Activated CD4-positive, alpha-beta T cell treated with anti-CD3 and anti-CD28 coated beads for 48 hours (primary cell): ENCODE measurements around the gene ZIC2.

Experiments
- DNase-seq: peaks from one replicate; pipeline ENCODE4 v3.0.0-alpha.2; 2020

ZIC2 gene

DNA sequence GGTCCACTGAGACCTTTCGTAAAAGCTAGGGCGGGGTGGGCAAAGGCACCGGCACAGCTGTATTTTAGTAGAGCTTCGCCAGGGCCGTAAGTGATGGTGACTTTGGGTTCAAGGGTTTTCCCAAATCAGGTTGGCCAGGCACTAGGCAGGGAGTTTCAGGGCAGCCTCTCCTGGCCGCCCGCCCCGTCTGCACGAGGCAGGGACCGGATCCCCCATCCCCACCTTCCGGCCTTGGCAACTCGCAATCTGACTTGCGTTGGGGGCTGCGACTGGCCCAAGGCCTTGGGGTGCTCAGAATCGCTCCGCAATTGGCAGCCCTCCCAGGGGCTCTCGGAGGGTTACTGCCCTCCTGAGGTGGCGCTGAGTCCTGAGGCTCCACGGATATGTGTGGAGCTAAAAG lies 6.0 kb upstream of the ZIC2 start:
- DNase-seq: no peak

DNA sequence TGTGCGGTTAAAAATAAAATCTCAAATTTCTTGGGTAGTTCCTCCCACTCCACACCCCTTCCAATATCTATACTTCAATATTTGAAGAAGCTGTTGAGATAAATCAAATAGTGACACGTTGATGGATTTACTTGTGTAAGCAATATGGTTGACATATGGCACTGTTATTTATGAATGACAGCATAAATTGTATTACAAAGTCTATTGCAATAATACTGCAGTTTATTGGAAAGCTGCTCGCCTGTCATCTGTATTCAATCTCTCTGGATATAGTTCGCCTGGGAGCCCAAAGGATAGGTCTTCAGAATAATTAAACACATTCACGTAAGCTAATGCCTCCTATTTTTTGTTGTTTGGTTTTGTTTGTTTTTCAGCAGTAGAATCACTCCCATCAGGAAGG lies 5.0 kb upstream of the ZIC2 start:
- DNase-seq: no peak

DNA sequence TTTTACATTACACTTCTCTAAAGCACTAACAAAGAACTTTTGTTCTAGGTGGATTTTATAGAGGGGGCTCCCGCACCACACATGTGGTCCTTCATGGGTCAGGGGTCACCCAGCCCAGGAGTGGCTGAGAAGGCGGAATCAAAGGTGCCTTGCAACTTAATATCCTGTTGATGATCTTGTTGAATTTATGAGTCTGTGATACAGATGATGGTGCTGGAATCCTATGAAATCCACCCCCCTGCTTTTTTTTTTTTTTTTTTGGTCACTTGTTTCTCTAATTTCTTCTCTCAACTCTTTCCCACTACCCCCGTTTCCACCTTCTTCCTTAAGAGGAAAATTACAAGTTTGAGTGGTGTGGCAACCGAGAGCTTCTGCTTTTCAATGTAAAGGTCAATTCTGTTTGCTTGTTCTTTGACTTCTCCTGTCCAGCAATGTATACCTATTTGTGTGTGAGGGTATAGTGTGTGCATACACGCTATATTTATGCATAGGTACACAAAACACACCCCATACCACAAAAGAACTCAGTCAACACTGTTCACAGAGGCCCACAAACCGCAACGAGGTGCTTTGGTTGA lies 4.2 kb upstream of the ZIC2 start:
- no peak for DNase-seq

DNA sequence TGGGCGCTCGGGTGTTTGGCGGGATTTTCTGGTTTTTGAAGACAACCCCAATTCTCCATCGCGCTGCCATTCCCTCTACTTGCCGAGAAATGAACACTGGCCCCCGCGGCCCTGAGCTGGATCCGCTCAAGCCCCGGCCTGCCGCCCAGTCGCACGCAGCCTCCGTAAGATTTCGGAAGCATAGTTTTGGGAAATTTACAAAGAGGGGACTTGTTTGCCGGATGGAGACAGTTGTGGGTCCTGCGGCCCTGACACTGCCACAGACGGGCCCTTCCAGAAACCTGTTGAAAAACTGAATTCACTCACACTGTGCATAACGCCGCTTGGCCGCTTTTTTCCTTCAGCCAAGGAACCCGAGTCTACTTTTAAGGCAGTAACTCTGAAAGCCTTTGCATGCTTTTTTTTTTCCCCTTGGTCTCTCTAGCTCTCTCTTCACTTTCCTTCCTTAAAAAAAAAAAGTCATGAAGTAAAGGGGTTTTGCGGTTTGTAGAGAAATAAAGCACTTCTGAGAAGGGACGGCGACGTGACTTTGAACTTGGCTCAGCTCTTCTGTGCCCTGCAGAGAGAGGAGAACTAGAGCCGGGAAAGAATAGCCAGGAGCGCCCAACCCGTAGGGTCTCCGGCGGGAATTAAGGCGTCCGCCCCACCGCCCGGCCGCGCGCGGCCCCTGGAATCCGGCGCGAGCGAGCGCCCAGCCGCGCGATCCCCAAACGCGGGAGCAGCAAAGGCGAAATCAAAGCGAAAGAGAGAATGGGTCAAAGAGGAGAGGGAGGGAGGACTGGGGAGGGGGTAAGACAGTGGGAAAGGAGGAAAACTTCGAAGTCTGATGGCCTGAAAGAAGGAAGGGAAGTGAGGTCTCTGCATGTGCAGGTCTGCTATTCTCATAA lies 3.4 kb upstream of the ZIC2 start:
- DNase-seq: no peak

DNA sequence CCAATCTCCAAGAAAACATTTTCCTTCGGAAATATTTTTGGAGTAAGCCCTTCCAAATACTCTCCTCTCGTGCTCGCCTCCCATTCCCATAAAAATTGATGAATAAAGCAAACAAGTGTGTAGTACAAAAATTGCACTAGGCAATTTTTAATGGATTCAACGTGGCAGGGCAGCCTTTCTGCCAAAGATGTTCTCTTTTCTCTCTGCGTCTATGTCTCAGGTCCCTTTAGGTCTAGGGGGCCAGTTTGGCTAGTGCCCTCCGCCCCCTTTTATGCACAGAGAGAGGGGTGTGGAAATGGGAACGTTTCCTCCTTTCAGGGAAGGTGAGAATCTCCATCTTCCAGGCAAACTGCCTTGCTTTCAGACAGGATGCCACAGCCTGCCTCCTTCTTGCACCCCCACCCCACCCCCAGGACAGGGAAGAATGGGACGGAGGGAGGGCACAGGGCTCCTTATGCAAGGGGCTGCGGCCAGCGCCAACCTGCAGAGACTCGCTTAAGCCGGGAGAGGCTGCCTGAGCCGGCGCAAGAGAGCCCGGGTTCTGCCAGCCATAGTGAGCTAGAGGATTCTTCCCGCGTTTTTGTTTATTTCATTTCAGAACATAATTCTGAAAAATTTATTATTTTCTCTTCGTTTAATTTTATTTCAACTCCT lies 2.7 kb upstream of the ZIC2 start:
- no peak for DNase-seq

DNA sequence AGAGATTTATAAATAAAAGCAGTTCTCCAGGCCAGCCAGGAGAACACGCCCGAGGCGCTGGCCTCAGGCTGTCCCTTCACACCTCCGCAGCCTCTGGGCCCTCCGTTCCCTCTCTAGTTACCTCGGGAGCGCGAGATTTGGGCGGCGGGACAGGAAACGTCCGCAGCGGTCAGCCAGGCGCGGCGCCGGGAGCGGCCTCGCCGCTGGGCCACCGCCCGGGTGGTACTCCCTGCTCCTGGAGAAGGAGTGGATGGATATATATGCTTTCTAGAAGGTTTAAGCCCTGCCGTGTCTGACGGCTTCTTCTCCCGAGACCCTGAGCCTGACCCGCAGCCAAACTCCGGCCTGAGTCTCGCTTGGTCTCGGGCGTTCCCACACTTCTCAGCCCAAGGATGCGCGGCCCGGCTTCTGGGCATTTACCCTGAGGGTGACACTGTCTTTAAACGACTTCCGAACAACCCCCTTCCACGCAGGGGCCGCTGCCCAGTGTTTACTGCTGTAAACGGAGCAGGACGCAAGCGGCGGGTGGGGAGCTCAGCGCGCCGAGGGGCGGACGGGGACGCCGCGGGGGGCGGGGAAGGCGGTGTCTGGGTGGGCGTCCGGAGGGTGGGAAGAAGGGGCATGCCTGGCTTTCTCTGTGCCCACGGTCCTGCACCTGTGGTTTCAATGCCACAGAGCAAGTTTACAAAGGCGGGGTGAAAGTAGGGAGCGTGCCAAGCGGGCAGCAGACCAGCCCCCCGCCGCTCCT lies 2.0 kb upstream of the ZIC2 start:
- no peak for DNase-seq

DNA sequence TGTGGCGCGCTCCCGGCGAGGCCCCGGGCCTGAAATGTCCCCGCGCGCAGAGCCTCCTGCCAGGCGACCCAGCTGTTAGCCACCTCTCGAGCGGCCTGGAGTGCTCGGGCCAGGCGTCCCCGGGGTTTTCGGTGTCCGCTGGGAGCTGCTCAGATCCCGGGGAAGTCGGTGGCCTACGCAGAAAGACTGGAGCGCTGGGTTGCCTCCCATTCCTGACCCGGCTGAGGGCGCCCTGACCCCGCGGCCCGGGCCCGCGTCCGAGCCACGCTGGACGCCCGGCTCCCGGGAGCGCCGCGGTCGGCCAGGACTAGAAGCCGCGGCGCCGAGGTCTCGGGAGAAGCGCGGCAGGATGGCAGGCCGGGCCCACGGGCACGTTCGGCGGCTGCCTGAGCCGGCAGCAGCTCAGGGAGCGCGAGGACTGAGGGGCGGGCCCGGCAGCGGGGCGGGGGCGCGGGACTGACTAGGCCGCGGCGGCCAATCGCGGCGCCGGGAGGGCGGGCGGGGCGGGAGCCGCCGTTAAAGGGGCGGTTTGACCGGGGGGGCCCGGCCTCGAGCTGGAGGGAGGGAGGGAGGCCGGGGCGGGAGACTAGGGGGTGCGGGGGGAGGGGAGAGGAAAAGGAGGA lies 1.3 kb upstream of the ZIC2 start:
- peak; percentile 71 for DNase-seq

DNA sequence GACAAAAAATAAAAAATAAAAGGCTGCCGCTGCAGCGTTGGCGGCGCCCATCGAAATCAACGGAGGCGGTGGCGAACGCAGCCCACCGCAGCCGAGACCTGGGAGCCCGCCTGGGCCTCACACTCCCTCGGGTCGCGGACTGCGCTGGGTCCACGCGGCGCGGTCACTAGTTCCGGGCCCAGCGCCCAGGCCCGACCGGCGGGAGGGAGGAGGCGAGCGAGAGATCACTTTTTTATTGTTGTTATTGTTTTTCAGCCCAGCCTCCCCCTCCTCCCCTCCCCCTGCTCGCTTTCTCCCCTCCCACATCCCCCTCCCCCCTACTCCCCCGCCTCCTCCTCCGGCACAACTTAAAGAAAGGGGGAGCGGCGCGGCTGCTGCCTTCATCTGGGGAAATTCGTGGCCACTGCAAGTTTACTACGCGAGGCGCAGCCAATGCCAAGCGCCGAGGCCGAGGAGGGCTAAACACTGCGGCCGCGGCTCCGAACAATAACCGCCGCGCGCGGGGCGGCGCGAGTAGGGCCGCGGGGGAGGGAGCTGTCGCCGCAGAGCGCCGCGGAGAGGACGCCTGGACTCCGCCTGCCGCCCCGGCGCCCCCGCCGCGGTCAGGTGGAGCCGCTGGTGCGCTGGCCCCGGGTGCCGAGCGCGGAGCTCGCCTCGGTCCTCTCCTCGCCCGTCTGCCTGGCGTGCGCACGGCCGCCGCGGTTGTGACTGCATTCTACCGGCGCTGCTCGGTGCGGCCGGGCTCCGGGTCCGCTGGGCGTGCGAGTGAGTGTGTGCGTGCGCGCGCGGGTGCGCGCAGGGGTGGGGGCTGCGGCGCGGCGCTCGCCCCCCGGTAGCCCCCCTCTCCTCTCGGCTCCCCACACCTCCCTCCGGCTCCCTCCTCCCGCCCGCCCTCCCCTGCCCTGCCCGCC lies 505 bp upstream of the ZIC2 start:
- no peak for DNase-seq

DNA sequence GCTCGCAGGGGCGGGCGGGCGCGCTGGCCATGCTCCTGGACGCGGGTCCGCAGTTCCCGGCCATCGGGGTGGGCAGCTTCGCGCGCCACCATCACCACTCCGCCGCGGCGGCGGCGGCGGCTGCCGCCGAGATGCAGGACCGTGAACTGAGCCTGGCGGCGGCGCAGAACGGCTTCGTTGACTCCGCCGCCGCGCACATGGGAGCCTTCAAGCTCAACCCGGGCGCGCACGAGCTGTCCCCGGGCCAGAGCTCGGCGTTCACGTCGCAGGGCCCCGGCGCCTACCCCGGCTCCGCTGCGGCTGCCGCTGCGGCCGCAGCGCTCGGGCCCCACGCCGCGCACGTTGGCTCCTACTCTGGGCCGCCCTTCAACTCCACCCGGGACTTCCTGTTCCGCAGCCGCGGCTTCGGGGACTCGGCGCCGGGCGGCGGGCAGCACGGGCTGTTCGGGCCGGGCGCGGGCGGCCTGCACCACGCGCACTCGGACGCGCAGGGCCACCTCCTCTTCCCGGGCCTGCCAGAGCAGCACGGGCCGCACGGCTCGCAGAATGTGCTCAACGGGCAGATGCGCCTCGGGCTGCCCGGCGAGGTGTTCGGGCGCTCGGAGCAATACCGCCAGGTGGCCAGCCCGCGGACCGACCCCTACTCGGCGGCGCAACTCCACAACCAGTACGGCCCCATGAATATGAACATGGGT lies 599 bp downstream of the ZIC2 start:
- no peak for DNase-seq

DNA sequence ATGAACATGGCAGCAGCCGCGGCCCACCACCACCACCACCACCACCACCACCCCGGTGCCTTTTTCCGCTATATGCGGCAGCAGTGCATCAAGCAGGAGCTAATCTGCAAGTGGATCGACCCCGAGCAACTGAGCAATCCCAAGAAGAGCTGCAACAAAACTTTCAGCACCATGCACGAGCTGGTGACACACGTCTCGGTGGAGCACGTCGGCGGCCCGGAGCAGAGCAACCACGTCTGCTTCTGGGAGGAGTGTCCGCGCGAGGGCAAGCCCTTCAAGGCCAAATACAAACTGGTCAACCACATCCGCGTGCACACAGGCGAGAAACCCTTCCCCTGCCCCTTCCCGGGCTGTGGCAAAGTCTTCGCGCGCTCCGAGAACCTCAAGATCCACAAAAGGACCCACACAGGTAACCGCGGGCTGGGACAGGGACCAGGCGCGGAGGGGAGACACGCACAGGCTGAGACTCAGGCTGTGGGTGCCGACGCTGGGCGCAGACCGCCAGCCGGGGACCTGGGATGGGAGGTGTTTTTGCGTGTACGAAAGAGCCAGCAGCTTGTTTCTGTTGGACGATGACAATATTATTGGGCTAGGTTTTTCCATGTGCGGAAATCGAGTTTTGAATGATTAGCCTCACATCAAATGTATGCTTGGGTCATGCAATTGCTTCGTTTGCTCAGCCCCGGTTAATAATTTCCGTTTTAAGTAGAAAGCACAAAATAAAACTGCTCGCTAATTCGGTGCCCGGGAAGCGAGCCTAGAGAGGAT lies 1.3 kb downstream of the ZIC2 start:
- no peak for DNase-seq

DNA sequence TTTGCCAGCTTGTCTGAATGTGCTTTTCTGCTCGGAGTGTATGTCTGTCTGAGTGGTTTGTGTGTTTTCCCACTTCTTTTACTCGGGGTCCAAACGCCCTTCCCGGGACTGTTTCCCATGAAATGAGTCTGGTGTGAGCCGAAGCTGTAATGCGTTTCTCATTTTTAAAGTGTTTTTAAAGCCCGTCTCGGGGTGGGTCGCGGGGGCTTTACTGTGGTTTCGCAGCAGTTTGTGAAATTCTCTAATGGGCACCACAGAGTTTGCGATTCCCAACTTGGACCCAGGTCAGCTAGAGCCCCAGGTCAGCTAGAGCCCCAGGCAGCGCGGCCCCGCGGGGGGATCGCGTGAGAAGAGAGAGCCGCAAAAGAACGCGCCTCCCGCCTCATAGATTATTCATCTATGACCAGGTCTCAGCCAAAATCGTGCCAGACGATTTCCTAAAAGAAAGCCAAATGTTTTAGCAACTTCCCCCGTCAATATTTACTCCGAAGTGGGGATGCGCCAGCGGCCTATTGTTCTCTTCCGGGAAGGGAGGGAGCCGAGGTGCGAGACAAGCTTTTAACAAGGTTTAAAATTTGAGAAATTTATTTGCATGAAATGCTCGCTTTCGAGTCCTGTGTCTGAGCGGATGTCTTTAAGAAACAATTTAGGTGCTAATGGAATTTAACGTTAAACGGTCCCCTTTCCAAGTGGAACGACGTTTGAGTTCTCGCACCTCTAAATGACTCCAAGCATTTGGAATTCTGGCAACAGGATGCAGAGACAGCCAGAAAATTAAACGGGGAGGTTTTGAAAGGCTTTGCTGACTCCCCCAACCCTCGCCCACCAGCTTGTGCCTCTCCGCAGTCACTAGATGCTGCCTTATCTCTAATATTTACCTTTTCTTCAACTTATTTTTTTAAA lies 2.2 kb downstream of the ZIC2 start:
- DNase-seq: no peak

DNA sequence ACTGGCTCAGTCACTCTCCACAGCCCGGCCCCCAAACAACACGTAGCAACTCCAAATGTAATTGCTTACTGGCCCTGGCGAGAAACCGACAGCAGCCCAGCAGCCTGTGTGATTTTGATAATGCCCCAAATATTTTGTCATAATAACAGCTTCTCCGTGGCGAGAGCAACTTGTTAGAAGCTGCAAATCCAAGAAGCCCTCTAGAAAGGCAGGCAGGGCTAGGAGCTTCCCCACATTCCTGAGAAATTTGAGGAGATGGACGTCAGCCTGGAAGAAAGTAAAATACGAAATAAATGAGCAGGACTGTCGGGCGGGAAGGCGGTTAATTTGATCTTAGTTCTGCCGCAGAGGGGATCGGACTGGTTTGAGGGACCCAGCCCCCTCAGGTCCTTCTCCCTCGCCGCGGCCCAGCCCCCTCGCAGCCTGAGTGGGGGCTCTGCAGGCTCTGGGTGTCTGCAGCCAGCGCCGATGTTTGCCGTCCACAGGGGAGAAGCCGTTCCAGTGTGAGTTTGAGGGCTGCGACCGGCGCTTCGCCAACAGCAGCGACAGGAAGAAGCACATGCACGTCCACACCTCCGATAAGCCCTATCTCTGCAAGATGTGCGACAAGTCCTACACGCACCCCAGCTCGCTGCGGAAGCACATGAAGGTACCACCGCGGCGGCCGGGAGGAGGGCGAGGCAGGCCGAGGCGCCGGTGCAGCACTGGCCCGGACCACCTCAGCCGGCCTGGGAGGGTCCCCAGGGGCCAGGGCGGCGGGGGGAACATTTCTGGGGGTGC lies 3.1 kb downstream of the ZIC2 start:
- peak; percentile 35 for DNase-seq

DNA sequence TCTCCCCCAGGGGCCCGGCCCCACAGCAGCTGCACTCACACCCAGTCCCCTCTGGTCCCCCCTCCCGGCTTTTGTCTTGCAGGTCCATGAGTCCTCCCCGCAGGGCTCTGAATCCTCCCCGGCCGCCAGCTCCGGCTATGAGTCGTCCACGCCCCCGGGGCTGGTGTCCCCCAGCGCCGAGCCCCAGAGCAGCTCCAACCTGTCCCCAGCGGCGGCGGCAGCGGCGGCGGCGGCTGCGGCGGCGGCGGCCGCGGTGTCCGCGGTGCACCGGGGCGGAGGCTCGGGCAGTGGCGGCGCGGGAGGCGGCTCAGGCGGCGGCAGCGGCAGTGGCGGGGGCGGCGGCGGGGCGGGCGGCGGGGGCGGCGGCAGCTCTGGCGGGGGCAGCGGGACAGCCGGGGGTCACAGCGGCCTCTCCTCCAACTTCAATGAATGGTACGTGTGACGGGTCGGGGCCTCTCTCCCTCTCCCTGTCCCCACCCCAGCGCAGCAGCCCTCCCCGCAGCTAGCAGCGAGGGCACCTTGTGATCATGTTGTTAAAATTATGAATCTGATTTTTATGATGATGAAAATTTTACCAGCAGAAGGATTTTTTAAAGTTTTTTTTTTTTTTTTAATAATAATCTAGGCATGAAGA lies 3.8 kb downstream of the ZIC2 start:
- DNase-seq: peak; percentile 24

DNA sequence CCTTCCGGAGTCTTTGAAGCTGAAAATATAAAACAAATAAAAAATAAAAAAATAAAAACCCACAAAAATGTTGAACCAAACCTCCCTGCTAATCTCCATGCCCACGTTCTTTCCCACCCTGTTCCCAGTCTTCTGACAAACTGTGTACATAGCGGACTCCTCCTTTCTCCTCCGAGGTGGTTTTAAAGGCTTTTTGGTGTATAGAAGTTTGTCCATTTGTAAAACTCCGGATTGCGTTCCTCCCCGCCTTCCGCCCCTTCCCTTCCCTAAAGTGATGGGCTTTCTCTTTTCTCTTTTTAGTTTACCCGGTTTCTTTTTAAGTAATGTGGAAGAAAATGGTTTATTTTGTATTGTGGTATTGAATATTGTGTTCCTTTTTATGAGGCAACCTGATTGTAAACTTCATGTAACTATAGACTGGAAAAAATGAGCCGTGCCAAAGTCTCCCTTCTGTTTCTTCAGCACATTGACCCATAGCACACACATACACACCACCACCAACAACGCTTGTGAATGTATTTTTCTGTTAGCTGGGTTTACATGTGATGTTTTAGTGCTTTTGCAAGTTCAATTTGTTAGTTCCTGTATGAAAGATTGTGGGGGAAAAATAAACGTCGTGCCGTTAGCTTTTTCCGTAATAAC lies 4.4 kb downstream of the ZIC2 start:
- no peak for DNase-seq

DNA sequence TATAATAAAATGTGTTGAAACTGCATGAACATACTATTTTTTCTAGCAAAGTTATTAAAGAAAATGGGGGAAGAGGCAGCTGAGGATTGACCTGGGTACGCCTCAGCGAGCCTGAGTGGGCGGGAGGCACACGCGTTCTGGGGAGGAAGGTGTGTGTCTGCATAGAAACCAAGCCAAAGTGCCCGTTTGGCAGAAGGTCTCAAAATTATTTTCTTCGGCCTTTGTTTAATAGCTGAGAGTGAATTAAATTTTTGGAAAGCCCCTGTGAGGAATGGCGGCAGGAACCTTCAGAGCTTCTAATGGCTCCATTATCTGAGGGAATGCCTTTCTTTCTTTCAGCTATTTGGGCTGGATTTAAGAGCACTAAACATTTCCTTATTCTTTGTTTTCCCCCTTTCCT lies 5.2 kb downstream of the ZIC2 start:
- DNase-seq: no peak

DNA sequence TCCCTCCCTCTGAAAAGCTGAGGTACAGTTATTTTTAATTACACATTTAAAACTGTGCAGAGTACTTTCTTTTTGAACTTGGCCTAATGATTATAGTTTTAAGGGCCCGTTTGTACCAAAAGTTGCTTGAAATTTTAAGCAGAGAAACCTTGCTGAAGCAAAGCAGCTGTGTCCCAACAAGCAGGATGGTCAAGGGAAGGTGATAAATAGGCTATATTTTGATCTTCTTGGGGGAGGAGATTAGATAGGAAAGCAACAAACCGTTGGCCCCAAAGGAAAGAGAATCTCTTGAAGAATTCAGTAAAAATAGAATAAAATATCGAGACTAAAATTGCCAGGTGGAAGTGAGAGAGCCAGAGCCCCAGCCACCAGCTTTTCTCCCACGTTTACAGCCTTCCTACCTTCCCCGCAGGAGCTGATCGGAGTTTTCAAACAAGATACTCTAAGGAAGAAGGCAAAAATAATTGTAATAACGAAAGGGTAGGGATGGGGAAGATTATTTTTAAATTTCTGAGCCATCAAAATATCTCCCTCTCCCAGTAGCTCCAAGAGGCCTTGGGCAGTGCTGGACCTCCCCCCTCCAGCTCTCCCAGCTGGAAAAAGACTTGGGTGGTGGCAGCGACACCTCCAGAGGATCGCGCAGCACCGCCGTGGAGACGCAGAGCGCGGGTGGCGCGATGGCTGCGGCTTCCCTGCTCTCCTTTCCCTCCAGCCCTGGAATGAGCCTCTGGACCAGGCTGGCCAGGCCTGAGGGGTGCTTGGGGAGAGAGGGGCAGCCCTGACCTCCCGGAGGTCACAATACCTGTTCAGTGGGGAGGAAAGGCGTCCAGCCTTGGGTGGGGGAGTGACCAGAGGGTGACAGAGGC lies 5.8 kb downstream of the ZIC2 start:
- DNase-seq: no peak
